UCSD-AML1 (cell line): ENCODE measurements around the gene C11orf52.
"Not testable (repeated sequence)": the region's sequence is repeated elsewhere in the genome, so short reads cannot be mapped to it uniquely, and the experiment has no call there.

Experiments
- DNase-seq: peaks from one replicate; lab custom pipeline; 2025; ENCODE audit not compliant: unreplicated experiment; lab: John Stamatoyannopoulos, UW

Gene C11orf52

DNA sequence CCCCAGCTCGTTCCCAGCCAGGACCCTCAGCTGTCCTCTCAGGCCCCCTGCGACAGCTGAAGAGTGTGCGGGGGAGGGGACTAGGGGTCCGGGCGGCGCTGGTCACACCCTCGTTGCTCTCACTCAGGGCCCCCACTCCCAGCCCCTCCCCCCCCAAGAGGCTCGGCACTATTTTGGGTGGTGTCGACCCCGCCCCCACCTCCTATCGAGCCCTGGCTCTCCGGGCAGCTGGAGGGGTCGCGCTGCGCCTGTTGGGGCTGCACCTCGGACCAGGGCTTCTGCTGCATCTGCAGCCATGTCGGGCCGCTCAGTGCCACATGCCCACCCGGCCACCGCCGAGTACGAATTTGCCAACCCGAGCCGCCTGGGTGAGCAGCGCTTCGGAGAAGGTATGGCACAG, 6.2 kb upstream of the C11orf52 start, which contains the start of gene HSPB2:
HSPB2 (plus strand) TSS at position 200 of the 400 bp plus-strand sequence; CDS start at position 296, 96 bp downstream.
- DNase-seq = no peak

DNA sequence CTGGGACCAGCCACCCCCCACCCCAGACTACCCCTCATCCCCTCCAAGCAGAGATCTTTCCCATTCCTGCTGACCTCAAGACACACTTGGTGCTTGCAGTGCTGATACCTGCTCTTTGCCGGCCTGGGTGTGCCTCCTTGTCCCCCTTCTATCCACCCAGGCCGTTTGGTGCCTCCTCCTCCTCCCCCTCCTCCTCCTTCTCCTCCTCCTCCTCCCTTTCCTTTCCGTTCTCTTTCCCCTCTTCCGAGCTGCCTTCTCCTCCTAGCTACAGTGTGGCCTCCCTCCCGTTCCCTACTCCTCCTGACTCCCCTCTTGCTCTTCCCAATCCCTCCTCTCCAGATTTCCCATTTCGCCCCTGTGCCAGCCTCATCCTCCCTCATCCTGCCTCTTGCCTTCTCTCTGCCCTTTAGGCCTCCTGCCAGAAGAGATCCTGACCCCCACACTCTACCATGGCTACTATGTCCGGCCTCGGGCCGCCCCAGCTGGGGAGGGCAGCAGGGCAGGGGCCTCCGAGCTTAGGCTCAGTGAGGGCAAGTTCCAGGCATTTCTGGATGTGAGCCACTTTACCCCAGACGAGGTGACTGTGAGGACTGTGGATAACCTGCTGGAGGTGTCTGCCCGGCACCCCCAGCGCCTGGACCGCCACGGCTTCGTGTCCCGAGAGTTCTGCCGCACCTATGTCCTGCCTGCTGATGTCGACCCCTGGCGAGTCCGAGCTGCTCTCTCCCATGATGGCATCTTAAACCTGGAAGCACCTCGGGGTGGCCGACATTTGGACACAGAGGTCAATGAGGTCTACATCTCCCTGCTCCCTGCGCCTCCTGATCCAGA, 5.5 kb upstream of the C11orf52 start:
- DNase-seq = no peak

DNA sequence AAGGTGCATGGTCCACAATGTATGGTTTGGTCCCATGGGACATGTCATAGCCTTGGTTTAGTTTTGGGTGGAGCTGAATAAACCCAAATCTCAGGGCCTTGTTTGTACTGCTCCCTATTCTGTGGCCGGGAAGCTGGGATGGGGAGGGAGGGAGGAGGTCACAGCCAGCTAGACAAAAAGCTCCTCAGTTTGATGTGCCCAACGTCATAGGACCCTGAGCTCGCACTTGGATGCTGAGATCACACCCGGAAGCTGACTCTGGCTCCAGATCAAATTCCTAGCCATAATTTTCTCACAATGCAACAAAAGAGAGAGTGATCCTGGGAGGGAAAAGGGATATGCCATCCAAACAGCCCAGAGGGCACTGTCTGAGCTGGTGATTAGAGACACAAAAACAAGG, 4.7 kb upstream of the C11orf52 start:
- no peak for DNase-seq

DNA sequence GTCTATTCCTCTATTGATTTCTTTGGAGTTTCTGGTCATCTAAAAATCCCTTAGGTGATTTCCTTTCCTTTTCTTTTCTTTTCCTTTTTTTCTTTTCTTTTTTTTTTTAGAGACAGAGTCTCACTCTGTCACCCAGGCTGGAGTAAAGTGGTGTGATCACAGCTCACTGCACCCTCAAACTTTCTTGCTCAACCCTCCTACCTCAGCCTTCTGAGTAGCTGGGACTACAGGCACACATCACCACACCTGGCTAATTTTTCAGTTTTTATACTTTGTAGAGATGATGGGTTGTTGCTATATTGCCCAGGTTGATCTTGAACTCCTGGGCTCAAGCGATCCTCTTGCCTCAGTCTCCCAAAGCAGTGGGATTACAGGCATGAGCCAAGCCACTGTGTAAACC, 1.9 kb upstream of the C11orf52 start:
- DNase-seq = no peak

DNA sequence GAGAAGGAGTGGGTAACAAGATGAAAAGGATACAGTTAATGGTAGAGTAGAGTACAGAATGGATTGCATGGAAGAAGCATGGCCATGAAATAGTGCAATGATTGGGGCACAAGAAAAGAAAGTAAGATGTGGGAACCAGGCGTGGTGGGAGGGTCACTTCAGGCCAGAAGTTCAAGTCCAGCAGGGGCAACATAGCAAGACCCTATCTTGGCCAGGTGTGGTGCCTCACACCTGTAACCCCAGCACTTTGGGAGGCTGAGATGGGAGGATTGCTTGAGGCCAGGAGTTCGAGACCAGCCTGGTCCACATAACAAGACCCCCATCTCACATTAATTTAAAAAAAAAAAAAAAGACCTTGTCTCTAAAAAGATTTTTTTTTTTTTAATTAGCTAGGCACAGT, 1.4 kb upstream of the C11orf52 start:
- DNase-seq = no peak

DNA sequence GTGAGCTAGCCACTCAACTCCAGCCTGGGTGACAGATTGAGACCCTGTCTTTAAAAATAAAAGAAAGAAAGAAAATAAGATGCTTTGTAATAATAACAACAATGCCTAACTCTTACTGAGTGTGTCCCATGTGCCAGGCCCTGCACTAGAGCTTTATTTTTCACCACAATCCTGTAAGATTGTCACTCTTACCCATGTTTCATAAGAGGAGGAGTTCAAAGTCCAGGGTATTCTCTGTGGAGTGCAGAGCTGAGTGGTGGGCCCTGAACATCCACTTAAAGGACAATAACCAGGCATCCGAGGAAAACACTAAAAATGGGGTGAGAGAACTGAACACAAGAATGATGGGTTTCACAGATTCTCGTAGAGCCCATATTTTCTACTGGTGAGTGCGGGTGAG, 925 bp upstream of the C11orf52 start:
- no peak for DNase-seq

DNA sequence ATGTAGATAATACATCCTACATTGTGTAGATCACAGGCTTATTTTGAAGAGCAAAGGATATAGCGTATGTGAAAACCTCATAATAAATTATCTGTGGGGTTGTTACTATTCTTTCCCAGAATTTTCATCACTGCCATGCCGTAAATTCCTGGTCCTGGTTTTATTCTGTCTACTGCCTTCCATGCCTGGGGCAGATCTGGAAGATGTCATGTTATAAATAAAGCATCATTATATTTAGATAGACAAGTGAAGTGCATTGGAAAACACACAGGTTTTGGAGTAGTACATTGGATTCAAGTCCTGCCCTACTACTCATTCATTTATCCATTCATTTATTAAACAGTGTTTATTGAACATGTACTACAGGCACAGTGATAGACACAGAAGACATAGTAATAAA, 2.2 kb downstream of the C11orf52 start:
- DNase-seq = no peak

DNA sequence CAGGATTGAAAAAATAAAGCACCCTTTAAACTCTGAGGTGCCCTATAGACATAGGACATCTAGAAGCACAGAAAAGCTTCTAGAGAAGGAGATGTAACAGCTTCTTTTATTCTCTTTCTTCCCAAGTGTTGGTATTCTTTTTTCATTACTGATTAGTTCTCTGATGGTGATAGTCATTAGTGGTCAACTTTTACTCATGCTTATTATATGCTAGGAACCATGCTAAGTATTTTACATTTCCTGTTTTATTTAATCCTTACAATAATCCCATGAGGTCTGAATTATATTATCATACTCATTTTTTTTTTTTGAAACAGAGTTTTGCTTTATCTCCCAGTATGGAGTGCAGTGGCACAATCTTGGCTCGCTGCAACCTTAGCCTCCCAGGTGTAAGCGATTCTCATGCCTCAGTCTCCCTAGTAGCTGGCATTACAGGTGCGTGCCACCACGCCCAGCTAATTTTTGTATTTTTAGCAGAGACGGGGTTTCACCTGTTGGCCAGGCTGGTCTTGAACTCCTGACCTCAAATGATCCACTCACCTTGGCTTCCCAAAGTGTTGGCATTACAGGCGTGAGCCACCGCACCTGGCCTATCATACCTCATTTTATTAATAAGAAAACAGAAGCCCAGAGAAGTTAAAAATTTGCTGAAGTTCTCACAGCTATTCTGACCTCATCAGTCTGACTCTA, 3.0 kb downstream of the C11orf52 start:
- no peak for DNase-seq

DNA sequence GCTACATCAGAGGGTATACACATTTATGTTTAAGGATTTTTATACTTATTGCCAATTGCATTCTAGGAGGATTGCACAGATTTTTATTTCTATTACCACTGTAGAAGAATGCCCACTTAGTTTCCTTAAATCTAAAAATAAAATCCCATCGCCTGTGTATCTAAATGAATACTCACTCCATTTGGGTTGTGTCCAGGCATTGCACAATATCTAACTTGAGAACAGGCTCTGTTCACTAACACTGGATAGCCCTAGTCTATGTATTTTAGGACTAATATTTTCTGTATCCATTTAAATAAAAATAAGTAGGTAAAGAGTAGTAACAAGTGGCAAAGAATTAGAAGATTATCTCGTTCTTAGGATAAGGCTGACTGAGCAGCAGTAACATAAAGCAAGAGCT, 4.1 kb downstream of the C11orf52 start:
- DNase-seq = no peak

DNA sequence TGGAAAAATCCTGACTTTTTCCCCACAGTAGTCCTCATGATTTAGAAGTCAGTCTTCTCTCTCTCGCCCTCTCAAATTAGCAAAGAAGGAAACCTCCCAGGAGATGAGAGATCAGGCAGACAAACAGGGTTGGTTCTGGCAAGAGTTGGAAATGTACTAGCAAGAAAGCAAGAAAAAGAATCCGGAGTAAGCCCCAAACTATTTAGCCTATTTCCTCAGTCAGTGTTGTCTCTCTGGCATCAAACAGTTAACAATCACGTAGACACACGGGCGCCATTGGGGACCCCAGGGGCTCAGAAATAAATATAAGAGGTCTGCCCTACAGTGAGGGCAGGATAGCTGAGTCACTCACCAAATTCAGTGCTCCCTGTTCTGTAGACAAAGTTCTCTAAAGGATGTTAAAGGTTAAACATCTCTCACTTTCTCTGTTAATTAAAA, 4.7 kb downstream of the C11orf52 start:
- no peak for DNase-seq

DNA sequence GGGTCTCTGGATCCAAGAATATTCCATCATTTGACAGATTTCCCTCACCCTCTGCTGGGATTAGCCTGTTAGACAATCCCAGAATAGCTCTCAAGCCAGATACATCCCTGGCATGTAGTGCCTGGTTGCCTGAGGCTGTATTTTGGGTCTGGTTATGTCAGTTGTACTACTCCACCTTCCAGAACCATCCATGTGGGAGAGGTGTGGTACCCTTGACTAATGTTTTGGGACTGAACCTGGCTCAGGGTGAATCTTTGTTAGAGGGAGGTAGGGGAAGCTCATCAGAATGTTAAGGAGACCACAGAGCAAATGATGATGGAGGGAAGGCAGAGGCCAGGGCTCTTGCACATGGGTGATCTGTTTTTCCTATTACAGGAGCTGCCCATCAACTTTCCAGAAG, 5.2 kb downstream of the C11orf52 start:
- no peak for DNase-seq

DNA sequence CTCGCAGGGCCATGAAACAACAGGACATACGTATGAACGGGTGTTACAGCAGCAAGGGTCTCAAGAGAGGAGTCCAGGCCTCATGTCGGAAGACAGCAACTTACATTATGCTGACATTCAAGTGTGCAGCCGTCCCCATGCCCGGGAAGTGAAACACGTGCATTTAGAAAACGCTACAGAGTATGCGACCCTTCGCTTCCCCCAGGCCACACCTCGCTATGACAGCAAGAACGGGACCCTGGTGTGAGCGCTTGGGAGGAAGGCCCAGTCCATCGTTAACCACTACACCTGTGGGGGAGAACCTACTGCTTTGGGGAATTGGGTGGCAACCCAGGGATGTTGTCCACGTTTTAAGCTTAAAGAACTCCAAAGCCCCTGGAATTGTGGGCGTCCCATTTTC, 7.2 kb downstream of the C11orf52 start:
- DNase-seq = no peak

DNA sequence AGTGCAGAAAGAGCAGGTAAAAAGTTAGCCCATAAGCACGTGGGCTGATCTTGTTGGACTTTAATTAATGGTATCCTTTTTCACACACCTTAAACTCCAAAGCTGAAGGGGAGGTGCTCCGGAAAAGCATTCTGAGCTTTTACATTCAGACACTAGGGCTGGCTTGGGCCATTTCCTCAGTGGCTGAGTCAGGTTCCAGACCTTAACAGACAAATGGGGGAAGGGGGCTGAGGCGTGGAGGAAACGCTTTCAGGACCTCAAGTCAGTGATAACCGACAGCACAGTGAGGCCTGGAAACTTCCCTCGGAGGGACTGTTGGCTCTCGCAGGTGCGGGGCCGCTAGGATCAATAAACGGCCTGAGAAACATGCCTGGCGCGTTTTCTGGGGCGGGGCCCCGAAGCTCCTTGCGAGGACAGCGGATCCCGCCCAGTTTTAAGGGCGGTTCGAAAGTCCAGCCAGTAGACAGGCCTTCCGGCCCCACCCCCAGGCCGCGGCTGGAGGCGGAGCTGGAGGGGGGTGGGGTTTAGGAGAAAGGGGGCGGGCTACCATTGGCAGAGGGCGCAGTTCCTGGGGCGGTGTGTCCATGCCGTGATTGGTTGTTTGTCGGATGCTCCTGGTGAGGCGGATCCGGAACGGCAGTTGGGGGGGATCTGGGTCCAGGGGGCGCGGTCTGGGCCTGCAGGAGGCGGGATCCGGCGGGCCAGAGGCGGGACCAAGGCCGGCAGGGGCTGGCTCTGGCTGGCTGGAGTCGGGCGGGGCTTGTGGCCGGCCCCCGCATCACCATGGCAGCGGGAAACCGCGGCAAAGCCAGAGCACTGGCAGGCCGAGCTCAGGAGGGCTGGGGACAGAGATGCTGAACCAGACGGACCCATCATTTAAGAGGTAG, 8.0 kb downstream of the C11orf52 start:
- DNase-seq = peak; percentile 97

DNA sequence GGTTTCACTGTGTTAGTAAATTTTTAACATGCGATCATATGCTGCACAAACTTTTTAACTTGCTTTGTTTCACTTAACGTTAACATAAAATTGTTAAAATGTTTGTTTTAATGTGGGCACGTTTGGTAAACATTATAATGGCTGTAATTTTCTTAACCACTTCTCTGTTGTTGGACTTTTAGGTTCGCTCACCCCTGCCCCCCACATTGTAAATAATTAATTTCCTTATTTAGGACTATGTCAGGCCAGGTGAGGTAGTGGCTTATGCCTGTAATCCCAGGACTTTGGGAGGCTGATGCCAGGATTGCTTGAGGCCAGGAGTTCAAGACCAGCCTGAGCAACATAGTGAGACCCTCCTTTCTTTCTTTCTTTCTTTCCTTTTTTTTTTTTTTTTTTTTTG, 11.8 kb downstream of the C11orf52 start:
- DNase-seq = no peak

DNA sequence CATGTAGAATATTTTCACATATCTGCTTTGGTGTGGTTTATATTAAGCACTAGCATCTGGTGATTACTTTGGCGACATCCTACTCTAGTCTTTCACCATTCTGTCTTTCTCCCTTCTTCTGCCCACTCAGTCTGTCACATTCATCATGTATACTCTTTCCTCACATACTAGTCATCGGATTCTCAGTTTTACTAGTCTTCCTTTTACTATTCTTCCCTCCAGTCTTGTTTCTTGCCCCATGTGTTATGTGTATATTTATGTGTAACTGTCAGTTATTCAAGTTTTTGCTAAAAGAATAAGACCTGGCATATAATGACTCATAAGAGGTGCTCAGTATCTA, 13.9 kb downstream of the C11orf52 start:
- no peak for DNase-seq

DNA sequence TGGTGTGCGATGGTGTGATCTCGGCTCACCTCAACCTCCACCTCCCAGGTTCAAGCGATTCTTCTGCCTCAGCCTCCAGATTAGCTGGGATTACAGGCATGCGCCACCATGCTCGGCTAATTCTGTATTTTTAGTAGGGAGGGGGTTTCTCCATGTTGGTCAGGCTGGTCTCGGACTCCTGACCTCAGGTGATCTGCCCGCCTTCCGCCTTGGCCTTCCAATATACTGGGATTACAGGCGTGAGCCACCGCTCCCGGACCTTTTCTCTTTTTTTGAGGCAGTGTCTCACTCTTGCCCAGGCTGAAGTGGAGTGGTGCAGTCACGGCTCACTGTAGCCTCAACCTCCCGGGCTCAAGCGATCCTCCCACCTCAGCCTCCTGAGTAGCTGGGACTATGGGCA, 14.5 kb downstream of the C11orf52 start:
- not testable (repeated sequence) for DNase-seq

DNA sequence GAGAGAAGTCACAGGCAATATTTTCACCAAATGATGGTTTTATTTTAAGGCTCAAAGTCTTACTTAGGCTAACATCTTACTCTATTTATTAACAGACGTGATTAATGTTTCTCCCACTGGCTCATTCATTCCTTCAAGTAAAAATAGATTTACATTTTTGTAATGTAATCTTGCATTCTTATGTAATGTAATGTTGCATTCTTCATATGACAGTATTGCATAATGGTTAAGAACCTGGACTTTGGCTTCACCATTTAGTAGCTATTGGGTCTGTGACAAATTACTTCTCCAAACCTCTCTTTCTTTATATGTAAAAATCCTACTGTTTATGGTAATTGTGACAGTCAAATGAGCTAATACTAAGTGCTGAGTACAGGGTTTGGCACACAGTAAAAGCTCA, 15.2 kb downstream of the C11orf52 start:
- DNase-seq = no peak

DNA sequence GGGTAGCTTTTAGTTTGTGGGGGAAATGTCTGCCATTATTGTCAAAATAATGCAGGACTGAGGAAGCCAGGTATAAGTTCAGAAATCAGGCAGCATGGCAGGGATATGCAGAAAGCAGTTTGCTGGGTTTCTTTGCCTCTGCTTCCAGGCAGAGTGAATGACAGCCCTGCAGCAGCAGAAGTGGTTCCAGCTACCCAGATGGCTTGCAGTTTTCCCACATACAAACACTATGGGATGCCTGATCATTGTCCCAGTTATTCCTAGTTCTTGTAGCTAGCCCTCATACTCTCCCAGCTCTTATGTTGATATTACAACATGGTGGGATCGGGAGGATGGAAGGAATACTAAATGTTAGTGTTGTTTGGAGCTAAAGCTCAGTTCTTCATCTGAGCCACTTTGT, 15.6 kb downstream of the C11orf52 start:
- no peak for DNase-seq

DNA sequence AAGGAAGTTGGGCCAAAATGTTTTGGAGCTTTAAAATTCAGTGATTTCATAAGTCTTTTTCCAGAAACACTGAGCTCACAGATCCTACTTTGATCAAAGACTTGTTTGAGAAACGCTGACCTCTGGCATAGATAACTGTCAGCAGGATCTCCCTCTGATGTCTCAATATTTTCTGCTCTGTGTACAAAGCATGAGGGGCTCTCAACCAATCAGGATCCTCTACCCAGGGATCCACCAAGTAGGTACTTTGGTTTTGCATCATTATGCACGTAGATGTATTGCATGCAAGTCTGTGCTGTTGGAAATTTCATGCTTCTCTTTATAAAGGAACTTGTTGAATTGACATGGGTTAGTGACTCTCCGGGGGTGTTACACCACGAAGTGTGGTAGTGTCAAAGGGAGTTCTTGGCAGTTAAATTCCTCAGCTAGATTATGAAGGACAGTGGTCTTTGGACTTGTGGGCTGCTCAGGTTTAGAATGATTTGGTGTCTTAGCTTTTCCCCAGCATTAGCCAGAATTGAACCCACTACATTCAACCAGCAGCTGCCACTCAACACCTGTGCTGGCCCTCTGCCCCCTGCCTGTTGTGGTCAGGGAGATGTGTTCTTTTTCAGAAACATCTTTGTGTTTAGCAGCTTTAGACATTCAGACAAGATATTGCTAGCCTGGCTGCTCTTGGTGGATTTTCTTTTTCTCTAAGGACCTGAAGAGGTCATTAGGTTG, 16.8 kb downstream of the C11orf52 start:
- DNase-seq = no peak

DNA sequence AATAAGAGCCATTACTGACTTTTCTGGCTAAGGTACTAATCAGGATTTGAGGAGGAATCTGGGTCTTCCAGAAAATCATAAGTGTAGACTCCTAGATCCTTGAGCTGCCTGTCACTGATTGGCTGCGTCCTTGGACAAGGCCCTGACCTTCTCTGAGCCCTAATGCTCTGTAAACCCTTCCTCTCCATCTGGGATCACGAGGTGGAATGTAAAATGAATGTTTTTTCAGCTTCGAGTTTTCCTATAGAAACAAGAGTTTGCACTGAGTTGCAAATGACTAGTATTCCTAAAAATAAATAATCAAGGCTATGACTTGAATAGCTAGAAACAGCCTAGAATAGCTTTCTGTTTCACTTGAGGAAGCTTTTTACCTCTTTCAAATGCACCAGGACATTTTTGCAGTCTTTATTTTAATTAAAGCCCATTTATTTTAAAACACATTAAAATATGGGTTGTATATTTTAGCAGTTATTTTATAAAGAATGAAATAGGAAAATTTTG, 17.4 kb downstream of the C11orf52 start:
- no peak for DNase-seq

DNA sequence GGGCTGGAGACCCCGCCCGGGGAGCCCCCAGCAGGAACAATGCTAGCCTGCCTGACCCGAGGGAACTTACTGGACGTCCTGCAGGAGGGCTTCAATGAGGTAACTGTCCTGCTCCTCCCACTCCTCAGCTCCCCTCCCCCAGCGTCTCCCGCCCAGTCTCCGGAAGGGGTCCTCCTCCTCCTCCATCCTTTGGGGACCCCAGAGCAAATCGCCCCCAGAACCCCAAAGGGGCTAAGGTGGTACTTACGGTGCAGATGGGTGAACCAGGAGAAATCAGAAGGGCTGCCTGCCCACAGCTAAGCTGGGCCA, 18.7 kb downstream of the C11orf52 start:
- no peak for DNase-seq
